ENCODE data around the gene DNAH10.

The DNAH10 gene

GRCh38 chr12:123982269-123982668, 220.2 kb downstream of the DNAH10 start:
- no peak for DNase-seq

- DNase-seq: no peak
These were observed 221.9 kb downstream of the DNAH10 start for GRCh38 chr12:123983822-123984485.

GRCh38 chr12:123984903-123985302, 222.8 kb downstream of the DNAH10 start:
- DNase-seq: no peak
